DOHH2 (cell line): ENCODE measurements around the gene TSPAN5.

Source experiments
- H3F3A ChIP-seq: fragments of 200-600 bp; sonication (generic), shearing (Covaris generic); 2 replicates; pipeline ENCODE4 v1.6.0; 2016; ENCODE audit warnings: antibody characterized with exemption, mild to moderate bottlenecking; ENCODE audit not compliant: control insufficient read depth, insufficient read depth
- H3K27ac ChIP-seq: fragments of 200-600 bp; sonication (generic); 2 replicates; pipeline ENCODE4 v1.5.1; 2014; ENCODE audit warnings: low read depth, mild to moderate bottlenecking, low read length, moderate library complexity
- H3K27me3 ChIP-seq: fragments of 200-600 bp; sonication (generic); 2 replicates; pipeline ENCODE4 v1.6.1; 2014; ENCODE audit warnings: mild to moderate bottlenecking, low read length, mixed read lengths; ENCODE audit not compliant: control insufficient read depth
- H3K36me3 ChIP-seq: fragments of 200-600 bp; sonication (generic); 2 replicates; pipeline ENCODE4 v1.6.1; 2014; ENCODE audit warnings: mild to moderate bottlenecking, low read length, moderate library complexity, mixed read lengths; ENCODE audit not compliant: control insufficient read depth
- H3K4me1 ChIP-seq: fragments of 200-600 bp; sonication (generic); 2 replicates; pipeline ENCODE4 v1.6.1; 2014; ENCODE audit warnings: mild to moderate bottlenecking, low read length, mixed read lengths; ENCODE audit not compliant: control insufficient read depth
- H3K4me2 ChIP-seq: fragments of 200-600 bp; sonication (generic); 2 replicates; pipeline ENCODE4 v1.6.0; 2014; ENCODE audit warnings: mild to moderate bottlenecking, low read length, moderate library complexity
- H3K4me3 ChIP-seq: fragments of 200-600 bp; sonication (generic); 2 replicates; pipeline ENCODE4 v1.5.1; 2014; ENCODE audit warnings: mild to moderate bottlenecking, low read length, mixed read lengths
- H3K79me2 ChIP-seq: fragments of 200-600 bp; sonication (generic); 2 replicates; pipeline ENCODE4 v1.6.1; 2014; ENCODE audit warnings: mild to moderate bottlenecking, low read length, mixed read lengths; ENCODE audit not compliant: control insufficient read depth
- H3K9me2 ChIP-seq: fragments of 200-600 bp; sonication (generic); replicated peaks from 2 replicates; pipeline ENCODE4 v1.6.1; 2014; ENCODE audit warnings: mild to moderate bottlenecking, low read length, mixed read lengths; ENCODE audit not compliant: control insufficient read depth
- H3K9me3 ChIP-seq: fragments of 200-600 bp; sonication (generic); 2 replicates; pipeline ENCODE4 v1.6.1; 2014; ENCODE audit warnings: antibody characterized with exemption, low read length, mixed read lengths; ENCODE audit not compliant: control insufficient read depth, insufficient read depth
- H4K20me1 ChIP-seq: fragments of 200-600 bp; sonication (generic); 2 replicates; pipeline ENCODE4 v1.6.0; 2014; ENCODE audit warnings: low read depth, mild to moderate bottlenecking, antibody characterized with exemption, low read length, moderate library complexity; ENCODE audit not compliant: control insufficient read depth, insufficient read depth
- CTCF ChIP-seq: fragments of 200-600 bp; sonication (generic); IDR thresholded peaks from one replicate; pipeline ENCODE4 v1.5.1; 2014; ENCODE audit warnings: antibody characterized with exemption, mild to moderate bottlenecking, low read depth, low read length; ENCODE audit not compliant: poor library complexity, severe bottlenecking
- EZH2phosphoT487 ChIP-seq: fragments of 200-600 bp; sonication (generic); IDR thresholded peaks from 2 replicates; pipeline ENCODE4 v1.6.1; 2017; ENCODE audit warnings: borderline replicate concordance, mild to moderate bottlenecking, antibody characterized with exemption, low read length, moderate library complexity, mixed read lengths

TSPAN5 gene

GRCh38 chr4:98557194-98557892, 101.1 kb downstream of the TSPAN5 start:
- H3K36me3 ChIP-seq, result no peaks in the 10 kb centered on the region
- no peaks in the 10 kb centered on the region for H3F3A ChIP-seq
- H4K20me1 ChIP-seq, result no peaks in the 10 kb centered on the region
- no peaks in the 10 kb centered on the region for H3K4me1 ChIP-seq
- no peak overlapping the region for H3K4me3 ChIP-seq
- H3K27ac ChIP-seq, result no peak overlapping the region
- H3K9me2 ChIP-seq, result no peaks in the 10 kb centered on the region; the same call in 1 of the 2 replicates
- H3K79me2 ChIP-seq, result no peaks in the 10 kb centered on the region
- H3K27me3 ChIP-seq, result no peaks in the 10 kb centered on the region
- TF ChIP-seq CTCF (no peak), EZH2phosphoT487 (no peak)
- no peak overlapping the region for H3K4me2 ChIP-seq
- no peaks in the 10 kb centered on the region for H3K9me3 ChIP-seq

DNA sequence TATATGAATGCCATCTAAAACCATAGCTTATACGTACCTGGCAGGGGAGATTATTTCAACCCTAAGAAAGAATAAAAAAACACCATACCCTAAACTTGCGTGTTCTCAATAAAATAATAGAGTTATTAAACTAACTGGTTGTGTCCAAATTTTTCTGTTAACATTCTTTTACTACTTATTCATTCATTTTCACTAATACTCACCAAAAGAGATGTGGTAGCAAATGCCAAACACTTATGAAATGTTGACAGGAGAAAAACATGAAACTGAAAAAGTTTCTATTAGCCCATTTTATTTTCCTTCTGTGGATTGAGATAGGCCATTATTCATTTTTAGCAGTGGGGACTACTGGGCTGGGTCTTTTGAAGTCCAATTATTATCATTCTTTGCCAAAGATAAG, 102.0 kb downstream of the TSPAN5 start:
- no peak overlapping the region for H3K27ac ChIP-seq
- H3K9me3 ChIP-seq, result no peaks in the 10 kb centered on the region
- no peak overlapping the region for H3K4me3 ChIP-seq
- no peak overlapping the region for H3K4me2 ChIP-seq
- H4K20me1 ChIP-seq, result no peaks in the 10 kb centered on the region
- no peaks in the 10 kb centered on the region for H3K79me2 ChIP-seq
- no peaks in the 10 kb centered on the region for H3F3A ChIP-seq
- H3K36me3 ChIP-seq, result no peaks in the 10 kb centered on the region
- no peaks in the 10 kb centered on the region for H3K4me1 ChIP-seq
- no peaks in the 10 kb centered on the region; the same call in 1 of the 2 replicates for H3K9me2 ChIP-seq
- H3K27me3 ChIP-seq, result no peaks in the 10 kb centered on the region
- no peak for TF ChIP-seq EZH2phosphoT487
- no peak for TF ChIP-seq CTCF

- H4K20me1 ChIP-seq, result no peaks in the 10 kb centered on the region
- no peak overlapping the region for H3K4me3 ChIP-seq
- H3K4me1 ChIP-seq, result no peaks in the 10 kb centered on the region
- TF ChIP-seq EZH2phosphoT487 (no peak), CTCF (no peak)
- H3K27ac ChIP-seq, result no peak overlapping the region
- no peaks in the 10 kb centered on the region; the same call in 1 of the 2 replicates for H3K9me2 ChIP-seq
- no peak overlapping the region for H3K4me2 ChIP-seq
- no peaks in the 10 kb centered on the region for H3F3A ChIP-seq
- H3K36me3 ChIP-seq, result no peaks in the 10 kb centered on the region
- H3K9me3 ChIP-seq, result no peaks in the 10 kb centered on the region
- no peaks in the 10 kb centered on the region for H3K27me3 ChIP-seq
- H3K79me2 ChIP-seq, result no peaks in the 10 kb centered on the region
These were observed 102.5 kb downstream of the TSPAN5 start for GRCh38 chr4:98555798-98556445.
